HepG2 (cell line): Measurements from ENCODE around the gene NSF. TPM values are rescaled to one million over a fixed set of nuclear protein-coding genes. Genes with fewer than 3 reads are reported as not detected.

Source experiments
- FOXK1 ChIP-seq: sonication (generic); formaldehyde crosslinking; IDR thresholded peaks from 2 replicates; pipeline ENCODE4 v1.4.0; 2020; ENCODE audit warnings: low read depth, missing genetic modification reagents, borderline replicate concordance
- HMG20A ChIP-seq: IDR thresholded peaks from 2 replicates; pipeline ENCODE4 v1.6.1; 2016; ENCODE audit warnings: borderline replicate concordance
- PRPF4 ChIP-seq: fragments of 200-400 bp; formaldehyde crosslinking; IDR thresholded peaks from 2 replicates; pipeline ENCODE4 v1.6.1; 2016; ENCODE audit warnings: low read length, low read depth; ENCODE audit not compliant: poor library complexity, severe bottlenecking
- TBX2 ChIP-seq: sonication (generic); formaldehyde crosslinking; IDR thresholded peaks from 2 replicates; pipeline ENCODE4 v1.5.0; 2020; ENCODE audit warnings: missing genetic modification reagents, mild to moderate bottlenecking, borderline replicate concordance
- TCF7L2 ChIP-seq: IDR thresholded peaks from 2 replicates; pipeline ENCODE4 v1.6.1; 2011; ENCODE audit warnings: mild to moderate bottlenecking, low read depth, low read length, moderate library complexity
- TGIF2 ChIP-seq: IDR thresholded peaks from 2 replicates; pipeline ENCODE4 v1.6.1; 2016; ENCODE audit warnings: control low read depth, missing compliant biosample characterization
- ZNF546 ChIP-seq: sonication (generic); formaldehyde crosslinking; conservative IDR thresholded peaks from 2 replicates; pipeline ENCODE4 v1.8.1; 2023; ENCODE audit warnings: mild to moderate bottlenecking, missing genetic modification reagents
- ZNF558 ChIP-seq: sonication (generic); formaldehyde crosslinking; IDR thresholded peaks from 2 replicates; pipeline ENCODE4 v1.9.0; 2022; ENCODE audit warnings: mild to moderate bottlenecking, missing genetic modification reagents, borderline replicate concordance
- polyA plus RNA-seq, 8 experiments: library from polyadenylated mRNA; depleted of rRNA in 3 of 8; stranded (reverse) in 7 of 8; unstranded in 1 of 8; fragments of >200 nt; fragmentation: Illumina TruSeq in 4 of 8; extraction: Trizol in 4 of 8; gene quantifications; 2 replicates each; pipeline versions ENCODE4 v1.2.1 to v1.2.3, GENCODE V29; 2011 to 2016; ENCODE audit warnings: low read depth in 4 of 8, missing spikeins in 1 of 8, mixed read lengths in 1 of 8; ENCODE audit not compliant: insufficient read depth in 1 of 8
- total RNA-seq, 5 experiments: library from RNA; depleted of rRNA; stranded (reverse); fragments of >200 nt; fragmentation: Illumina TruSeq; extraction: Trizol; gene quantifications; 2 replicates each; pipeline ENCODE4 v1.2.3, GENCODE V29; 2016; ENCODE audit warnings: low read depth in 1 of 5
- TF ChIP-seq, protein P1 (sequence below): sonication (generic); formaldehyde crosslinking; IDR thresholded peaks from 2 replicates; pipeline ENCODE4 v1.4.0; 2020; ENCODE audit warnings: missing genetic modification reagents
- TF ChIP-seq, protein P2 (sequence below): sonication (generic); formaldehyde crosslinking; IDR thresholded peaks from 2 replicates; pipeline ENCODE4 v1.5.0; 2020; ENCODE audit warnings: missing genetic modification reagents
- TF ChIP-seq, protein P3 (sequence below): sonication (generic); formaldehyde crosslinking; IDR thresholded peaks from 2 replicates; pipeline ENCODE4 v1.9.0; 2021; ENCODE audit warnings: missing genetic modification reagents, mild to moderate bottlenecking, borderline replicate concordance
- TF ChIP-seq, protein P4 (sequence below): IDR thresholded peaks from 2 replicates; pipeline ENCODE4 v1.6.1; 2016; ENCODE audit warnings: low read depth, control low read depth
- TF ChIP-seq, protein P5 (sequence below): sonication (generic); formaldehyde crosslinking; IDR thresholded peaks from 2 replicates; pipeline ENCODE4 v1.5.0; 2020; ENCODE audit warnings: mild to moderate bottlenecking, missing genetic modification reagents, borderline replicate concordance
- TF ChIP-seq, protein P6 (sequence below): sonication (generic); formaldehyde crosslinking; IDR thresholded peaks from 2 replicates; pipeline ENCODE4 v1.8.1; 2023; ENCODE audit warnings: mild to moderate bottlenecking, missing genetic modification reagents

The NSF gene
- total and polyA plus RNA-seq, 2 of the 13 experiments (the other 11 are each of a cell fraction or from before 2014, with no cell fraction given) = 21.9 to 37.8 TPM

DNA sequence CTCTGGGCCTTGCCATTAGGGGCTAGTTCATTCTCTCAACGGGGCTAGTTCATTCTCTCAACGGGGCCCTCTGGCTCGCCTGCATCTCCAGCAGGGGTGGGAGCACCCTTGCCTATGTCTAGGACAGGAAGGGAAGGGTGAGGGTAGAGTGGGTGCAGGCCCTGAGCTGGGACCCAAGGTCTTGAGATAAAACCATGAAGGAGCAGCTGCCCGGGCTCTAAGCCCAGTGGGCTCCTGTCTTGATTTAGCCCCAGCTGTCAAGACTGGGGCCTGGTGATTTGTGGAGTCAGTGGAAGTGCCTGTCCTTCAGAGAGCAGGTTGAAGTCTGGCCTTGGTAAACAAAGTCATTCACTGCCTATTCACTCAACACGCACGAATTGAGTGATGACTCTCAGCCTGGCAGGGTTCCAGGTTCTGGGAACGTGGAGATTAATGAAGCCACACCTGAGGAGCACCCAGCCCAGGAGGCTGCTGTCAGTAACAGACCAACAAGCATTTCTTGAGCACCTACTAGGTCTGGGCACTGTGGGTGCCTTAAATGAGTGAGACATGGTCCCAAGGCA, 192.6 kb downstream of the NSF start (continued):
- TF ChIP-seq, protein P1, sequence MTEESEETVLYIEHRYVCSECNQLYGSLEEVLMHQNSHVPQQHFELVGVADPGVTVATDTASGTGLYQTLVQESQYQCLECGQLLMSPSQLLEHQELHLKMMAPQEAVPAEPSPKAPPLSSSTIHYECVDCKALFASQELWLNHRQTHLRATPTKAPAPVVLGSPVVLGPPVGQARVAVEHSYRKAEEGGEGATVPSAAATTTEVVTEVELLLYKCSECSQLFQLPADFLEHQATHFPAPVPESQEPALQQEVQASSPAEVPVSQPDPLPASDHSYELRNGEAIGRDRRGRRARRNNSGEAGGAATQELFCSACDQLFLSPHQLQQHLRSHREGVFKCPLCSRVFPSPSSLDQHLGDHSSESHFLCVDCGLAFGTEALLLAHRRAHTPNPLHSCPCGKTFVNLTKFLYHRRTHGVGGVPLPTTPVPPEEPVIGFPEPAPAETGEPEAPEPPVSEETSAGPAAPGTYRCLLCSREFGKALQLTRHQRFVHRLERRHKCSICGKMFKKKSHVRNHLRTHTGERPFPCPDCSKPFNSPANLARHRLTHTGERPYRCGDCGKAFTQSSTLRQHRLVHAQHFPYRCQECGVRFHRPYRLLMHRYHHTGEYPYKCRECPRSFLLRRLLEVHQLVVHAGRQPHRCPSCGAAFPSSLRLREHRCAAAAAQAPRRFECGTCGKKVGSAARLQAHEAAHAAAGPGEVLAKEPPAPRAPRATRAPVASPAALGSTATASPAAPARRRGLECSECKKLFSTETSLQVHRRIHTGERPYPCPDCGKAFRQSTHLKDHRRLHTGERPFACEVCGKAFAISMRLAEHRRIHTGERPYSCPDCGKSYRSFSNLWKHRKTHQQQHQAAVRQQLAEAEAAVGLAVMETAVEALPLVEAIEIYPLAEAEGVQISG = peak; percentile 36; the same call in 1 of the 2 replicates
- TF ChIP-seq, protein P2, sequence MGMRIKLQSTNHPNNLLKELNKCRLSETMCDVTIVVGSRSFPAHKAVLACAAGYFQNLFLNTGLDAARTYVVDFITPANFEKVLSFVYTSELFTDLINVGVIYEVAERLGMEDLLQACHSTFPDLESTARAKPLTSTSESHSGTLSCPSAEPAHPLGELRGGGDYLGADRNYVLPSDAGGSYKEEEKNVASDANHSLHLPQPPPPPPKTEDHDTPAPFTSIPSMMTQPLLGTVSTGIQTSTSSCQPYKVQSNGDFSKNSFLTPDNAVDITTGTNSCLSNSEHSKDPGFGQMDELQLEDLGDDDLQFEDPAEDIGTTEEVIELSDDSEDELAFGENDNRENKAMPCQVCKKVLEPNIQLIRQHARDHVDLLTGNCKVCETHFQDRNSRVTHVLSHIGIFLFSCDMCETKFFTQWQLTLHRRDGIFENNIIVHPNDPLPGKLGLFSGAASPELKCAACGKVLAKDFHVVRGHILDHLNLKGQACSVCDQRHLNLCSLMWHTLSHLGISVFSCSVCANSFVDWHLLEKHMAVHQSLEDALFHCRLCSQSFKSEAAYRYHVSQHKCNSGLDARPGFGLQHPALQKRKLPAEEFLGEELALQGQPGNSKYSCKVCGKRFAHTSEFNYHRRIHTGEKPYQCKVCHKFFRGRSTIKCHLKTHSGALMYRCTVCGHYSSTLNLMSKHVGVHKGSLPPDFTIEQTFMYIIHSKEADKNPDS (CRISPR knock-in tag) = no peak
- TF ChIP-seq, protein P3, sequence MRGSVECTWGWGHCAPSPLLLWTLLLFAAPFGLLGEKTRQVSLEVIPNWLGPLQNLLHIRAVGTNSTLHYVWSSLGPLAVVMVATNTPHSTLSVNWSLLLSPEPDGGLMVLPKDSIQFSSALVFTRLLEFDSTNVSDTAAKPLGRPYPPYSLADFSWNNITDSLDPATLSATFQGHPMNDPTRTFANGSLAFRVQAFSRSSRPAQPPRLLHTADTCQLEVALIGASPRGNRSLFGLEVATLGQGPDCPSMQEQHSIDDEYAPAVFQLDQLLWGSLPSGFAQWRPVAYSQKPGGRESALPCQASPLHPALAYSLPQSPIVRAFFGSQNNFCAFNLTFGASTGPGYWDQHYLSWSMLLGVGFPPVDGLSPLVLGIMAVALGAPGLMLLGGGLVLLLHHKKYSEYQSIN (CRISPR knock-in tag) = no peak
- peak; percentile 58; the same call in 1 of the 2 replicates for TF ChIP-seq HMG20A (CRISPR knock-in tag)
- TF ChIP-seq TBX2 (CRISPR knock-in tag) = peak; percentile 60; the same call in 1 of the 2 replicates
- TF ChIP-seq ZNF546 (CRISPR knock-in tag) = 0 out of 2 replicates have a peak, but pooled peaks have one; percentile 48
- TF ChIP-seq, protein P4, sequence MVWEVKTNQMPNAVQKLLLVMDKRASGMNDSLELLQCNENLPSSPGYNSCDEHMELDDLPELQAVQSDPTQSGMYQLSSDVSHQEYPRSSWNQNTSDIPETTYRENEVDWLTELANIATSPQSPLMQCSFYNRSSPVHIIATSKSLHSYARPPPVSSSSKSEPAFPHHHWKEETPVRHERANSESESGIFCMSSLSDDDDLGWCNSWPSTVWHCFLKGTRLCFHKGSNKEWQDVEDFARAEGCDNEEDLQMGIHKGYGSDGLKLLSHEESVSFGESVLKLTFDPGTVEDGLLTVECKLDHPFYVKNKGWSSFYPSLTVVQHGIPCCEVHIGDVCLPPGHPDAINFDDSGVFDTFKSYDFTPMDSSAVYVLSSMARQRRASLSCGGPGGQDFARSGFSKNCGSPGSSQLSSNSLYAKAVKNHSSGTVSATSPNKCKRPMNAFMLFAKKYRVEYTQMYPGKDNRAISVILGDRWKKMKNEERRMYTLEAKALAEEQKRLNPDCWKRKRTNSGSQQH (CRISPR knock-in tag) = 0 out of 2 replicates have a peak, but pooled peaks have one; percentile 73
- TF ChIP-seq PRPF4 = no peak
- TF ChIP-seq FOXK1 (CRISPR knock-in tag) = peak; percentile 25; the same call in 1 of the 2 replicates
- peak; percentile 73; the same call in 1 of the 2 replicates for TF ChIP-seq TGIF2
- TF ChIP-seq ZNF558 (CRISPR knock-in tag) = no peak
- TF ChIP-seq, protein P5, sequence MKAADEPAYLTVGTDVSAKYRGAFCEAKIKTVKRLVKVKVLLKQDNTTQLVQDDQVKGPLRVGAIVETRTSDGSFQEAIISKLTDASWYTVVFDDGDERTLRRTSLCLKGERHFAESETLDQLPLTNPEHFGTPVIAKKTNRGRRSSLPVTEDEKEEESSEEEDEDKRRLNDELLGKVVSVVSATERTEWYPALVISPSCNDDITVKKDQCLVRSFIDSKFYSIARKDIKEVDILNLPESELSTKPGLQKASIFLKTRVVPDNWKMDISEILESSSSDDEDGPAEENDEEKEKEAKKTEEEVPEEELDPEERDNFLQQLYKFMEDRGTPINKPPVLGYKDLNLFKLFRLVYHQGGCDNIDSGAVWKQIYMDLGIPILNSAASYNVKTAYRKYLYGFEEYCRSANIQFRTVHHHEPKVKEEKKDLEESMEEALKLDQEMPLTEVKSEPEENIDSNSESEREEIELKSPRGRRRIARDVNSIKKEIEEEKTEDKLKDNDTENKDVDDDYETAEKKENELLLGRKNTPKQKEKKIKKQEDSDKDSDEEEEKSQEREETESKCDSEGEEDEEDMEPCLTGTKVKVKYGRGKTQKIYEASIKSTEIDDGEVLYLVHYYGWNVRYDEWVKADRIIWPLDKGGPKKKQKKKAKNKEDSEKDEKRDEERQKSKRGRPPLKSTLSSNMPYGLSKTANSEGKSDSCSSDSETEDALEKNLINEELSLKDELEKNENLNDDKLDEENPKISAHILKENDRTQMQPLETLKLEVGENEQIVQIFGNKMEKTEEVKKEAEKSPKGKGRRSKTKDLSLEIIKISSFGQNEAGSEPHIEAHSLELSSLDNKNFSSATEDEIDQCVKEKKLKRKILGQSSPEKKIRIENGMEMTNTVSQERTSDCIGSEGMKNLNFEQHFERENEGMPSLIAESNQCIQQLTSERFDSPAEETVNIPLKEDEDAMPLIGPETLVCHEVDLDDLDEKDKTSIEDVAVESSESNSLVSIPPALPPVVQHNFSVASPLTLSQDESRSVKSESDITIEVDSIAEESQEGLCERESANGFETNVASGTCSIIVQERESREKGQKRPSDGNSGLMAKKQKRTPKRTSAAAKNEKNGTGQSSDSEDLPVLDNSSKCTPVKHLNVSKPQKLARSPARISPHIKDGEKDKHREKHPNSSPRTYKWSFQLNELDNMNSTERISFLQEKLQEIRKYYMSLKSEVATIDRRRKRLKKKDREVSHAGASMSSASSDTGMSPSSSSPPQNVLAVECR (CRISPR knock-in tag) = 0 out of 2 replicates have a peak, but pooled peaks have one; percentile 20
- TF ChIP-seq TCF7L2 = no peak
- TF ChIP-seq, protein P6, sequence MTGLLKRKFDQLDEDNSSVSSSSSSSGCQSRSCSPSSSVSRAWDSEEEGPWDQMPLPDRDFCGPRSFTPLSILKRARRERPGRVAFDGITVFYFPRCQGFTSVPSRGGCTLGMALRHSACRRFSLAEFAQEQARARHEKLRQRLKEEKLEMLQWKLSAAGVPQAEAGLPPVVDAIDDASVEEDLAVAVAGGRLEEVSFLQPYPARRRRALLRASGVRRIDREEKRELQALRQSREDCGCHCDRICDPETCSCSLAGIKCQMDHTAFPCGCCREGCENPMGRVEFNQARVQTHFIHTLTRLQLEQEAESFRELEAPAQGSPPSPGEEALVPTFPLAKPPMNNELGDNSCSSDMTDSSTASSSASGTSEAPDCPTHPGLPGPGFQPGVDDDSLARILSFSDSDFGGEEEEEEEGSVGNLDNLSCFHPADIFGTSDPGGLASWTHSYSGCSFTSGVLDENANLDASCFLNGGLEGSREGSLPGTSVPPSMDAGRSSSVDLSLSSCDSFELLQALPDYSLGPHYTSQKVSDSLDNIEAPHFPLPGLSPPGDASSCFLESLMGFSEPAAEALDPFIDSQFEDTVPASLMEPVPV (CRISPR knock-in tag) = 0 out of 2 replicates have a peak, but pooled peaks have one; percentile 8
